NB4 (cell line): ENCODE measurements around the gene OAT.
"Not testable (repeated sequence)": the region's sequence is repeated elsewhere in the genome, so short reads cannot be mapped to it uniquely, and the experiment has no call there.

Experiments used
- MYC ChIP-seq: IDR thresholded peaks from 2 replicates; pipeline ENCODE4 v1.6.1; 2011; ENCODE audit warnings: low read depth, low read length
- POLR2A ChIP-seq: IDR thresholded peaks from 2 replicates; pipeline ENCODE4 v1.6.1; 2011; ENCODE audit warnings: mild to moderate bottlenecking; ENCODE audit not compliant: insufficient read length; ENCODE audit errors: extremely low read depth
- TF ChIP-seq, protein P1 (sequence below): IDR thresholded peaks from one replicate; pipeline ENCODE4 v1.5.1; 2012; ENCODE audit warnings: low read depth, low read length
- TF ChIP-seq, protein P2 (sequence below): IDR thresholded peaks from 2 replicates; pipeline ENCODE4 v1.6.1; 2011; ENCODE audit warnings: low read depth, low read length

DNA sequence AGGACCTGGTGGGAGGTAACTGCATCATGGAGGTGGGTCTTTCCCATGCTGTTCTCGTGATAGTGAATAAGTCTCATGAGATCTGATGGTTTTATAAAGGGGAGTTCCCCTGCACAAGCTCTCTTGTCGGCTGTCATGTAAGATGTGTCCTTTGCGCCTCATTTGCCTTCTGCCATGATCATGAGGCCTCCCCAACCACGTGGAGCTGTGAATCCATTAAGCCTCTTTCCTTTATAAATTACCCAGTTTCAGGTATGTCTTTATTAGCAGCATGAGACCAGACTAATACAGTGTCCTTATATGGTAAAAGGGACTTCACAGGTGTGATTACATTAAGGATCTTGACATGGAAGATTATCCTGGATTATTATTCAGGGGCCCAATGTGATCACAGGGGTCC lies 49.2 kb downstream of the OAT start:
- TF ChIP-seq POLR2A, MYC: not testable (repeated sequence)
- TF ChIP-seq, protein P1, sequence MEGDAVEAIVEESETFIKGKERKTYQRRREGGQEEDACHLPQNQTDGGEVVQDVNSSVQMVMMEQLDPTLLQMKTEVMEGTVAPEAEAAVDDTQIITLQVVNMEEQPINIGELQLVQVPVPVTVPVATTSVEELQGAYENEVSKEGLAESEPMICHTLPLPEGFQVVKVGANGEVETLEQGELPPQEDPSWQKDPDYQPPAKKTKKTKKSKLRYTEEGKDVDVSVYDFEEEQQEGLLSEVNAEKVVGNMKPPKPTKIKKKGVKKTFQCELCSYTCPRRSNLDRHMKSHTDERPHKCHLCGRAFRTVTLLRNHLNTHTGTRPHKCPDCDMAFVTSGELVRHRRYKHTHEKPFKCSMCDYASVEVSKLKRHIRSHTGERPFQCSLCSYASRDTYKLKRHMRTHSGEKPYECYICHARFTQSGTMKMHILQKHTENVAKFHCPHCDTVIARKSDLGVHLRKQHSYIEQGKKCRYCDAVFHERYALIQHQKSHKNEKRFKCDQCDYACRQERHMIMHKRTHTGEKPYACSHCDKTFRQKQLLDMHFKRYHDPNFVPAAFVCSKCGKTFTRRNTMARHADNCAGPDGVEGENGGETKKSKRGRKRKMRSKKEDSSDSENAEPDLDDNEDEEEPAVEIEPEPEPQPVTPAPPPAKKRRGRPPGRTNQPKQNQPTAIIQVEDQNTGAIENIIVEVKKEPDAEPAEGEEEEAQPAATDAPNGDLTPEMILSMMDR = not testable (repeated sequence)
- TF ChIP-seq, protein P2, sequence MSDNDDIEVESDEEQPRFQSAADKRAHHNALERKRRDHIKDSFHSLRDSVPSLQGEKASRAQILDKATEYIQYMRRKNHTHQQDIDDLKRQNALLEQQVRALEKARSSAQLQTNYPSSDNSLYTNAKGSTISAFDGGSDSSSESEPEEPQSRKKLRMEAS = not testable (repeated sequence)
